Activated T-cell treated with anti-CD3 and anti-CD28 coated beads for 4 hours (primary cell): ENCODE data around the gene UTY.

Experiments
- DNase-seq: peaks from one replicate; pipeline ENCODE4 v3.0.0-alpha.2; 2020

Gene UTY

DNA sequence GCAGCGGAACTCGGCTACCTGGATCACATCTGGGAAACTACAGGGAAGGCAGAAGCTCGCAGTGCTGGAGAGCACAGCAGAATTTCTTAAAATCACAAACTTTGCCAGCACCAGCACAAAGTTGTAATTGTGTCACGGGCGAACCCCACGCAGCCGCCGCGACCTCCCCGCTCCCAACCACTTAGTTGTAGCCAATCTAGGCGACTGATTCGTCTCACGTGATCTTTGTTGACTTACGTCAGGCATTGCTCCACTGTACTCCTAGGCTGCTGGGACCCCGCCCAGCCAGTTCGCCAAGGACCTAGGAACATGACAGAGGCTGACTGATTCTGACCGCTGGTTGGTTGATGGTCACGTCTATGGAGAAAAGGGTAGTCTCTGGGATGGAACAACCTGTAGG, at the start of gene UTY:
UTY (minus strand) TSS at position 206 of the 400 bp plus-strand sequence. CDS start 368 bp downstream, outside the sequence.
- DNase-seq, result peak; percentile 41

DNA sequence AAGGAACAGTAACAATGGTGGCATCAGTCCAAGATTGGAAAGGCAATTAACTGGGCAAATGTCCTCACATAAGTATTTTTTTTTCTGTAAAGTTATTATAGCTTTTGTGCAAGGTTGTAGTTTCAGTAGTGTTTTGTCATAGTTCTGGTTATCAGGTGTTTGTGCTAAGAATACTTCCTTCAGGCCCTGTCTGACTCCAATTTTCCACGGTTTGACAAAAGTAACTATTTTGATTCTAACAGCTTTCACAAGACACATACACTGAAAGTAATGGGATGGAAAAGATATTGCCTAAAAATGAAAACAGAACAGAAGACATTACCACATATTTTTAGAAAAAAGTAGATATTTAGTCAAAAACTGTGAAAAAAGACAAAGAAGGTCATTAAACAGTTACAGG, 40.6 kb upstream of the UTY start:
- DNase-seq, result no peak

DNA sequence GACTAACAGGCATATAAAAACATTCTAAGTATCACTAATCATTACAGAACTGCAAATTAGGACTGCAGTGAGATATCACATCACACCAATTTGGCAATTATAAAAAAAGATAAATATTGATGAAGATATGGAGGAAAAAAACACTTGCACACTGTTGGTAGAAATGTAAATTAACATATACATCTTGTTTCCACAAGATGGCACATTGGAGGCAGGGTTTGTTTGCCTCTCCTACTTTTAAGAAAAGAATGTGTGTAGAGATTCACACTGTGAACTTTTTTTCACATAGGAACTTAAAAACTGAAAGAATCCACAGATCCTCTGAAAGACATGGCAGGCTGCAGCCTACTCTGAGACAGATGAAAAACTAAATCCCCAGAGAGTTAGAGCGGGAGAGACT, 21.4 kb upstream of the UTY start:
- DNase-seq, result no peak

DNA sequence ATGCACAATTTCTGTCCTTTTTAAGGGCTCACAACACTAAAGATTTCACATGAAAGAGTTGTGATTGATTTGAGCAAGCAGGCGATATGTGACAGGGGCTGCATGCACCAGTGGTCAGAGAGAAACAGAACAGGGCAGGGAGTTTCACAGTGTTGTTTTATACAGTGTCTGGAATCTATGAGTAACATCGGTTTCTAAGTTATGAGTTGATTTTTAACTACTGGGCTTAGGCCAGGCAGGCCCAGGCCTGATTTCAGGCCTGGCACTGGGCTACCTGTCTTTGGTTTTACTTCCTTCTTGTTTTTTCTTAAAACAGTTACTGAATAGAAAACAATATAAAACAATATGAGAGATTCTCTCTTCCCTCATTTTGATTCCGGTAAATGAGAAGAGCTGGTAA, 13.9 kb upstream of the UTY start:
- no peak for DNase-seq

DNA sequence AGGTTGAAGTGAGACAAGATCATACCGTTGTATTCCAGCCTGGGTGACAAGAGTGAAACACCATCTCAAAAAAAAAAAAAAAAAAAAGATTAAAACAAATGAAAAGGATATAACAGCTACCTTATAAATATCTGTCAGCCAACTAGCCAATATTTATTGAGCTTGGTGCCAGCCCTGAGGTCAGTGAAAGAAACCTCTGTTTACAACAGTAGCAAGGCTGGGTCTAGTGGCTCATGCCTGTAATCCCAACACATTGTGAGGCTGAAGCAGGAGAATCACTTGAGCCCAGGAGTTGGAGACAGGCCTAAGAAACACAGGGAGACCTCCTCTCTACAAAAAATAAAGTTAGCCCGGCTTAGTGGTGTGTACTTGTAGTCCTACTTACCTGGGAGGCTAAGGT, 12.6 kb upstream of the UTY start:
- no peak for DNase-seq

DNA sequence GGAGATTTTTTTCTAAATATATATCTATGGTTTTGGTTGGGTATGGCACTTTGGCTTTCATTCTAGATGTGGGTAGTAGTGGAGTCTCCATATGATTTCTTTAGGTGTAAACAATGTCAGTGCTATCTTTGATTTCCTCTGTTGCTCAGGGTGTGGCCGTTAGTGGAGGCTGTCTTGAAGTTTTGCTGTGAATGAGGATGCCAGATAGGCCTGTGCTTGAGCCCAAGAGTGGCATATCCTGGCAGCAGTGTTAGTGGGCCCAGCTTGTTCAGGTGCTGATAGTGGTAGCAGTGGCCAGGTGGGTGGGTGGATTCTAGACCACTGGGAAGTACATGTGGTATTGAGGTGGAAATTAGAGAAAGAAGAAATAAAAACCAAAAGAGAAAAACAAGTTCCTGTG, 8.9 kb upstream of the UTY start:
- no peak for DNase-seq

DNA sequence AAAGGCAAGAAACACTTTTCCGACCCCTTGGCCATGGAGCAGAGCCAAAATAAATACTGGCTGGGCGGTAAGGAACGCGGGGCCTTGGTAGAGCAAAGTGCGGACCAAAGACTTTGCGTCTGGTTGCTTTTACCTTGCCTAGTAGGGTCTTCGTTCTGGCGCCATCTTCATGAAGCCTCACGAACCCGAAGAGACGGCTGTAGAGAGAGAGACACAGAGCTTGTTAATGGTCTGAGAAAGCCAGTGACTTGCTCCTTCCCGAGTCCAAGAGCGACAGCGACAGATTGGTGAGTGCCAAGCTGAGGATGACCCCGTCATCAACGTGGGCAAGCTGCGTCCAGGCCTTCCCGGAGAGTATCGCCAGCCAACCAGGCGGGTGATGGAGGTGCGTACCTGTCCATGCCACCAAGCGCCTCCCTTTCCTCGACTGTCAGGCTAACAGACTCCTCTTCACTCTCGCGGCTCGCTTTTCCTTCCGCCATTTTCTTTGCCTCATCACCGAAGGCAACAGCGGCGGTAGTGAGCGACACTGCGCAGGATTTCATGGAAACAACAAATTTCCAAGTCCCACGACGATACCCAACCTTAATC, 617 bp downstream of the UTY start:
- DNase-seq, result peak; percentile 17

DNA sequence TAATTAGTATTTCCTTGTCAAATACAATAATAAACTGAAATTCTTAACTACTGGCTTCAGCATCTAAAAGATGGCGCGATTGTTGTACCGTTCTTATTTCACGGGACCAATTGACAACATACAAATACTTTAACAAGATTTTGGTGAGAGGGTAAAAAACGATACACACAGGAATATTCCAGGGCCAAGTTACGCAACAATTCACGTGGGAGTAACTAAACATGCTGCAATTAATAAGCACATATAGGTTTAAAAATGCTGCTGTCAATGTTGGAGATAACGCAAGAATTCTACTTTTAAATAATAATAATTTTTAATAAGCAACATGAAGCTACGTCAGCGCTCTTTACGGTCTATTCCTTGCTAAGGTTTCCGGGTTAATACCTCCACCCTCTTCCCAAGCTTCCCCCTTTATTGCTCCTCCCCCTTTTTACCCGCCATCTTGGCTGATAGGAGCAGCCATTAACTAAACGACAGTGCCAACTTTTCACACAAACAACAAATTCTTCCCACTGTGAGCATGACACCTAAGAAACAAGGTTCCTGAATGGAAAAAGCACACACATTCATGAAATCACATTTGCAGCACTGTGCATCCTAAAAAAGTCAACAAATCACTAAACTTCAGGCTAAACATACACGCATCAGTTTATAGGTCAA, 1.6 kb downstream of the UTY start:
- DNase-seq, result peak; percentile 30

DNA sequence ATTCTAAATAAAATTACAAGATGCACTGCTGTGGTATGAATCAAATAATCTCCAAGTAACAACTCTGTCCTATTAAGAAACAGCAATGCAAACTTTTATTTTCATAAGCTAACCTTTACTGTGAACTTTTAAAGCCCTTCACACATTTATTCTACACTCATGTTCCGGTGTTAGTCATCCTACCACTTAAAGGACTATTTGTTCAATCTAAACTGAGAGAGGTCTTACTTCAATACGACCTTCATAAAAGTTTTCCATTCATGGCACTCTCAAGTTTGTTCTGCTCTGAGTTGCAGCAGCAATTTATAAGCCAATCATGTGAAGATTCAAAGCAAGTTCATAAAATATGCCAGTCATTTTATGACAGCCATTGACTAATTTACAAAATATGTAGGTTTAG, 4.8 kb downstream of the UTY start:
- DNase-seq, result no peak

DNA sequence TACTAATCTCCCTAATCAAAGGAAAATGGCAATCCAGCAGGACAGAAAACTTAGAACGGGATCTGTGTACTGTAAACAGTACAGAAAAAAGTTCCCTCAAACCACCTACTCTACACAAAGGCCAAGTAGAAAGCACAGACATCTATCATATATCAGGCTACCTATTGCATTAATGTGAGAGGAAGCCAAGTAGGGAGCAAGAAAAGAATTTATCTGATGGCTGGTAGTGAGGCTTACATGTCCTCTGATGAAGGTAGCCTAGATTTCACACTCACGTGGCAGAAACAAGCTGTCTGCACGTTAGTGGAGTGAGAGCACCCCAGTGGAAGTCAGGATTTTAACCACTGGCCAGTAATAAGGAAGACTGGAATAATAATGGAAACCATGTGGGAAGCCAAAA, 28.3 kb downstream of the UTY start:
- no peak for DNase-seq

DNA sequence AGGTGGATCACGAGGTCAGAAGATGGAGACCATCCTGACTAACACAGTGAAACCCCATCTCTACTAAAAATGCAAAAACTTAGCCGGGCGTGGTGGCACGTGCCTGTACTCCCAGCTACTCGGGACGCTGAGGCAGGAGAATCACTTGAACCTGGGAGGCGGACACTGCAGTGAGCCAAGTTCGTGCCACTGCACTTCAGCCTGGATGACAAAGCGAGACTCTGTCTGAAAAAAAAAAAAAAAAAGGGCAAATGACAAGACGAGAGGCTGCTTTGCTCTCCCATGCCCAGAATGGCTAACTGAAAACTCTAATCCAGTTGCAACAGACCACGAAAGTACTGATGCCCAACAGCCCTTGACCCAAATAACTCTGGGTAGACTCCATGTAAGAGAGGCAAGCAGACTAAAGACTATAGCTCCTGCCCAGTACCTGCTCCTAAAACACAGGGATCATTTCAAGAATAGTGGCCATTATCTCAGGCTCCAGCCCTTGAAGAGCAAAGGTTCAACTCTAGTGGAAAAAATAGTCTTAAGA, 29.2 kb downstream of the UTY start:
- no peak for DNase-seq

DNA sequence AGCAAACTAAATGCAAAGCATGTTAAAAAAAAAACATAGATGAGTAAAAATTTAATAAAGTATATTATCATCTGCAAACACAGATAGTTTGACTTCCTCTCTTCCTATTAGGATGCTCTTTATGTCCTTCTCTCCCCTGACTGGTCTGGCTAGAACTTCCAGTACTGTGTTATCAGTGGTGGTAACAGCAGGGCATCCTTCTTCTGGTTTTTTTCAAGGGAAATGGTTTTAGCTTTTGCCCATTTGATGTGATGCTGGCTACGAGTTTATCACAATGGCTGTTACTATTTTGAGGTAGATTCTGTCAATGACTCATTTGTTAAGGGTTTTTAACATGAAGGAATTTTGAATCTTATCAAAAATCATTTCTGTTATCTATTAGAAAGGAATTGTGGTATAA, 34.3 kb downstream of the UTY start:
- no peak for DNase-seq

DNA sequence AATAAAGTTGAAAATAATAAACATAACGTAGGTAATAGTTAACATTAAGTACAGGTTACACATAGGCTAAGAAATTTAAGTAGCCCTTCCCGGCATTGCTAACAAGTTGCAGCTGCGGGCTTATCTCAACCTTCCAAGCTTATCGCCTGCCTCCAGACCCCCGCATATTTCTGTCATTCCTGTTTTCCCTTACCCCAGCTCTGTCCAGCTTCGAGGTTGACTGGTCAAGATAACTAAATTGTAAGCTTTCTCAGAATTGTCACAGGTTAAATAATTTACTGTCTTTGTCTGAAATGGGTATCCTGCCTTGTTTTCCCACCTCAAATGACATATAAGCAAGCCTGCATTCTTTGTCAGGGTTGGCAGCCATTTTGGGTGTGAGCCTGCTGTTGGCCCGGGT, 36.7 kb downstream of the UTY start:
- DNase-seq, result no peak

DNA sequence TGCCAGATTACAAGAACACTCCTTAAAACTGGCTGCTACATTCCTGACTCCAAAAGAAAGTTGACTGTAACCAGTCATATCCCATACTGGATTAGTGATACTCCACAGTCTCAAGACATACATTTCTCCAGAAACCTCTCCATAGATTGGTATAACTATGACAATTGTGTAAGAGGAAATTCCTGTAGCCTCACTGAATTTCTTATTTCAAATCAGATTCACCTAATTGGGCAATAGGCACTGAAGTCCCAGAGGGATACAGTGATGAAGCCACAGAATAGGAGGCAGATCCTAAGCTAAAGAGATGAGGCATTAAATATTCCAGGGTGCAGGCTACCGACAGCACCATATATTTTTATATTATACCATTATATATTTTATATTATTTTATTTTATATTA, 39.0 kb downstream of the UTY start:
- no peak for DNase-seq

DNA sequence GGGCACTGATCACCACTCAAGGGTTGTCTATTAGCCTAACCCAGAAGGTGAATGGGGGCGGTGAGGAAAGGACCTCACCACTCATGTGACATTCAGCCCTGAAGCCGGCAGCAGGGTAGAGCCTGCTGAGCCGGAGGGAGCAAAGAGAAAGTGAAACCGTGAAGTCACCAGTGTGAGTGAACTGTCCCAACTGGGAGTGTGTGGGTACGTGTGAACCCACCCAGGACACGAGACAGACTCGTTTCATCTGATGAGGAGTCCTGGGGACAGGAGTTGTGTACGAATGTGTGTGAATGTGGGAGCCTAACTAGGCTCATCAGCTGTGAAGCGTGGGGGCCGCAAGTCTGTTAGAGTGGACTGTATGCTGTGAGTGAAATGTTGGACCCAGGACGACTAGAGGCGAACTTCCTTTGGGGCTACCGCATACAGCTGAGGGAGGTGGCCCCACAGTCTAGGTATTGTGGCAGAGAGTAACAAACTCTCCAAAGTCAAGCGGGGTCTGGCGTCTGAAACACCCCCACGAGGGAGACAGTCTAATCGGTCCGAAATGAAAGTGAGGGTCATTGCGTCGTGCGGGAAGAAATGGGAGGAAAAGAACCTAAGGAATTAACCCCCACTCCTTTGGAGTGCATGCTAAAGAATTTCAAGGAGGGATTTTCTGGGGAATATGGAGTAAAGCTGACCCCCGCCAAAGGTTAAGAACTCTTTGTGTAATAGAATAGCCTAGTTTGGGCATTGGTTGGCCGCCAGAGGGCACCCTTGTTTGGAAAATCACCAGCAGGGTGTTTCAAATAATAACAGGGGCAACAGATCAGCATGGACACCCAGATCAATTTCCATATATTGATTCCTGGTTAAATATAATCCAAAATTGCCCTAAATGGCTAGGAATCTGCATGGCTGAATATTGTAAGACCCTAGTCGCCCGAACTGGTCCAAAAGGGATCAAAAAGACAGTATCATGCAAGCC, 43.6 kb downstream of the UTY start:
- peak; percentile 32 for DNase-seq

DNA sequence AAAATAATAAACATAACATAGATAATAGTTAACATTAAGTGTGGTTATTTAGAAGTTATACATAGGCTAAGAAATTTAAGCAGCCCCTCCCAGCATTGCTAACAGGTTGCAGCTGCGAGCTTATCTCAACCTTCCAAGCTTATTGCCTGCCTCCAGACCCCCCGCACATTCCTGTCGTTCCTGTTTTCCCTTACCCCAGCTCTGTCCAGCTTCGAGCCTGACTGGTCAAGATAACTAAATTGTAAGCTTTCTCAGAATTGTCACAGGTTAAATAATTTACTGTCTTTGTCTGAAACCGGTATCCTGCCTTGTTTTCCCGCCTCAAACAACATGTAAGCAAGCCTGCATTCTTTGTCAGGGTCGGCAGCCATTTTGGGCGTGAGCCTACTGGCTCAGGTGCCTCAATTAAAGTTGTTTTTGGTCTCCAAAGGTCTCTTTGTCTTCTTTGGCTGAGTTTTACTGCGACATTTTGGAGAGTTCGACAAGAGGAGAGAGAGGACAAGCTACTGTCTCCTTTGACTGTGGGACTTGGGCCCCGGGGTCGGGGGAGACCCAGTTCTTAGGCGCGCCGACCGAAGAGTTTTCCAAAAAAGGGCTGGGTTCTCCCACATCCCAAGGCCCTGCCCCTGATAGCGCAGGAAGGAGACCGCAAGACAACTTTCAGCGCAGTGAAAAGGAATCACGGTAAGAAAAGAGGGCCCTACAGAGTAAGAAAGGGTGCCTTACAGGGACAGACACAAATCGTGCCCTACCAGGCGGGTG, 44.4 kb downstream of the UTY start:
- DNase-seq, result no peak

DNA sequence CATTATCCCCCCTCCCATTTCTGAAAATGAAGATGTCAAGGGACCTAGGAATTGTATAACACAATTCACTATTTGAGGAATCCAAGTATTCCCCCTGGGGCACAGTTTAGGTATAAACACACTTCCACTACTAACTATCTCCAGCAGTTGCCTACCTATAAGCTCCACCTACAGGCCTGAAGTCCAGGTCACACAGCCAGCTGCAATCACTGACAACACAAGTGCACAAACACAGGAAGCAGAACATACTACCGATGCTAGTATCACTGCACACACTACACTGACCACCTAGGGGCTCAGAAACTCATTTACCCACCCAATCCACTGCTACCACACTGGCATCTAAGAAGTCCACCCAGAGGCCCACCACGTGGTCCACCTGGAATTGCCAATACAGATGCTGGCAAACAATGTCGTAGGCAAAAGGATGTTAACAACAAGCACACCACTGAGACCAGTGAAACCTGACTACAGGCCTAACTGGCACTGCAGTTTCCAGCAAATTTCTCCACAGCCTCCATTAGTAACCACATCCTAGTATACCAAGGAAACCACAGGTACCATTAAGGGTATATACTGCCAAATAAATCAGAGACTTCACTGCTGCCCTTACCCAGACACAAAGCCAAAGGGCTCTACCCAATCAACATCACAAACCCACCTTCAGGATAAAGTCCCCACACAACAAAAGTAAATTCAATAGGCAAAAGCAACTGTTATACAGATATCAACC, 47.4 kb downstream of the UTY start:
- no peak for DNase-seq

DNA sequence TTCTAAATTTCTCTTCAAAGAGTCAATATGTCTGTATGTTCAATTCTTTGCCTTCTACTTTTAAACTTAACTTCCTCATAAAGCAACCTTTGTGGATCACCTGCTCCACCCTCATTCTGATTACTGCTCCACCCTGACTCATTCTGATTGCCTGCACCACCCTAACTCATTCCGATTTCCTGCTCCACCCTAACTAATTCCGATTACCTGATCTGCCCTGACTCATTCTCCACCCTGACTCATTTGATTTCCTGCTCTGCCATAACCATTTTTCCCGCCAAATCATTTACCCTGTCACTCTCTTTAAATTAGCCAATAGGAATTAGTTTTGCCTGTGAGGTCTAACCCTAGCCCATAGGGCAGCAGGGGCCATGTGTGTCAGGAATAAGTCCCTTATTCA, 50.3 kb downstream of the UTY start:
- DNase-seq, result no peak

DNA sequence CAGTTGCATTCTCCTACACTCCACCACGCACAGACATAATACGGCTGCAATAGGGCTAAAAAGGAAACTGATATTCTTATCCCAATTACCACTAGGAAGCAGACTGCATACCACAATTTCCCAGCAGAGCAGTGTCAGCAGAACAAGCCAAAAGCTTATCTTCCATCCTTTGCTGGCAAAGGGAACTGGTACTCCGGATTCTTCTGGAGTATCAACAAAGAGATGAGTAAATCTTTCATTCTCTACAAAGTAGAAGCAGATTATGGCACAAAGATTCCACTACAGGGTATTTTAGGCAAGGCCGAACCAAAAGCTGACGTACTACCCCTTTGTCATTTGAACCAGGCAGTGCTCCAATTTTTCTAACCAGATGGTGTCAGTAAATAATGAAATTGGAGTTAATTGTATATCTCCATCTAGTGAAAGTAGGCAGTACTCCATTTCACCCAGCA, 56.5 kb downstream of the UTY start:
- no peak for DNase-seq

DNA sequence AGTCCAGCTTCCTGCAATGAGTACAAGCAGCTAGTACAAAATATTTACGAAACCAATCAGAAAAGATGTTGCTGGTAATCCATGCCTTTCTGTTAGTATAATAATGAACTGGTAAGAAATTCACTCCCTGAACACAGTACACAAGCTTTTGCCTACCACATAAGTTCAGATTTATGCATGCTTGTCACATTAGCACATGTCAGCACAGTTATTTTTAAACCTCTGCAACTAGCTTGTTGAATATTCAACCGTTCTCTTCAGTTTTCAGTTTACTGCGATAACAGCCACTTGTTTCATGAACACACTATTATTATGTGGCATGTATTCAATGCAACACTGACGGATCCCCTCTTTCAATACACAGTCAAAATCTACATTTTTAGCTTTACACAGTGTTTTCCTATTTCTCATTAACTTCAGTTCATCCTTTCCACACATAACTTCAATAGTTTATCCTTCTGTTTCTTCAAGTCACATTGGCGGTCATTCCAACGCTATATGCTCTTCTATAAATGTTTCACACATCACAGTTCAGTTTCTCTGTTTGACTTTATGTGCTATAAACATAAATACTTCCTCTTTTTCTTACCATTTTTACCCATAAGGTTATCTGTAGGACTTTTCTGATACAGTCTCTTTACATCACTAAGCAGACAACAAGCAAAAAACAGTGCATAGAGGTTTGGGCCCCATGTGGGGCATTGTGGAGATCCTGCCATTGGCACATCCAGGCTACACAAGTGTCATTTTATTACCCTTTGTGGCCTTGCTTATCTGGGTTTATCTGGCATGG, 62.8 kb downstream of the UTY start:
- DNase-seq, result no peak

DNA sequence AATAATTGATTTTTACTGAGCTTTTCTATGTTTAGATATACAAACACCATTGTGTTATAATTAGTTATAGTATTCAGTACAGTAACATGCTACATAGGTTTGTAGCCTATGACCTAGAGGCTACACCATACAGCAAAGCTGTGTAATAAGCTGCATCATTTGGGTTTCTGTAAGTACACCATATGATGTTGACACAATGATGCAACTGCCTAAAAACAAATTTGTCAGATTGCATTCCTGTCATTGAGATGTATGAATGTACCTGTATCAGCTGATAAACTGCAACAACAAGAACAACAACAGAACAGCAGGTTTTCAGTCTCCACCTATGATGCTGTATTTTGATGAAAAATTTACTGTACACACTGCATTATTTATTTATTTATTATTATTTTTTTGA, 64.3 kb downstream of the UTY start:
- no peak for DNase-seq
